Heart left ventricle (tissue), 13 donors: ENCODE data around the gene EGLN1.

Experiments
- CTCF ChIP-seq, 12 donors: fragments of 200-600 bp; sonication (generic) in 4 of 12; IDR thresholded peaks; one replicate each; pipeline versions ENCODE4 v1.5.0 to v1.8.0; 2018 to 2022; ENCODE audit warnings: antibody characterized with exemption in 12 of 12, mild to moderate bottlenecking in 5 of 12
- POLR2A ChIP-seq, 2 donors: fragments of 450-650 bp; IDR thresholded peaks; one replicate each; pipeline ENCODE4 v1.6.1; 2017; ENCODE audit warnings: antibody characterized with exemption in 2 of 2, mild to moderate bottlenecking in 2 of 2, moderate library complexity in 2 of 2
- donor health status: ischemic (EF 13 %, LVEDD 7.1; RV severe dilation, severe dysfunction).
- donor health status: DM: no; HTN: yes; CAD: no.
- donor health status: DM: no; HTN: no; CAD: no.
- donor health status: ischemic (EF 25% LVEDD 6.9; RV normal size, moderate dysfunction).
- donor health status: ischemic (EF 25% LVEDD 5.7; RV mildly dilated, moderate dysfunction).
- donor health status: ischemic (EF 35%, LVEDD 5.7; RV mildly dilated, moderate dysfunction).
- donor health status: nonischemic (EF 11% LVEDD 7.7; RV severe dilation, severe dysfunction).
- donor health status: DM: yes; HTN: yes; CAD: no.
- donor health status: PGD.
- donor health status: ischemic (EF 29% LVEDD 5.4; RV normal size, mild dysfunction).
- donor health status: nonischemic (EF 23%, LVEDD 6.1; RV moderate dilation, normal function).

GRCh38 chr1:231421546-231421970, 529 bp downstream of the EGLN1 start:
- TF ChIP-seq CTCF (IDR thresholded peaks at IDR 0.05) (no peak), POLR2A (IDR thresholded peaks at IDR 0.05) (no peak)
